GM23338 (cell line): Measurements from ENCODE around the gene SCUBE2.

Source experiments
- CTCF ChIP-seq, 2 experiments: fragments of 200-600 bp in 1 of 2; sonication (generic) in 1 of 2; conservative IDR thresholded peaks; 2 replicates each; pipeline versions ENCODE4 v1.5.1 to v1.6.1; 2016 to 2017; ENCODE audit warnings: antibody characterized with exemption in 2 of 2, low read depth in 2 of 2, mild to moderate bottlenecking in 2 of 2, moderate library complexity in 1 of 2
- EZH2 ChIP-seq: fragments of 200-600 bp; sonication (generic); IDR thresholded peaks from one replicate; pipeline ENCODE4 v1.8.0; 2017; ENCODE audit warnings: antibody characterized with exemption, mild to moderate bottlenecking, low read depth; ENCODE audit not compliant: unreplicated experiment

- TF ChIP-seq CTCF (conservative IDR thresholded peaks at IDR 0.05; ENCODE audit: low read depth in 2 of 2) (no peak), EZH2 (no peak)
Measured at GRCh38 chr11:9016916-9017642, 74.3 kb downstream of the SCUBE2 start.
